Stimulated activated CD4-positive, alpha-beta T cell treated with anti-CD3 and anti-CD28 coated beads, Interleukin-1b, Interleukin-23, amount 100 ng/mL, for 4 hours (primary cell): Measurements from ENCODE around the gene SGTB.
A peak's percentile ranks its signal among the peaks of the same experiment; 100 is the strongest.
"Not testable (repeated sequence)": the region's sequence is repeated elsewhere in the genome, so short reads cannot be mapped to it uniquely, and the experiment has no call there.

Experiments used
- DNase-seq, 2 donors: peaks; one replicate each; pipeline ENCODE4 v3.0.0-alpha.2; 2020; ENCODE audit warnings: low read depth in 2 of 2

The SGTB gene

GRCh38 chr5:65668696-65669095, 53.2 kb downstream of the SGTB start:
- DNase-seq: no peak

- DNase-seq: no peak
Observed at GRCh38 chr5:65663804-65664521, 57.9 kb downstream of the SGTB start.

GRCh38 chr5:65654713-65655112, 67.2 kb downstream of the SGTB start:
- DNase-seq: no peak

GRCh38 chr5:65651144-65651543, 70.8 kb downstream of the SGTB start:
- no peak for DNase-seq

- DNase-seq: no peak
Observed at GRCh38 chr5:65647941-65648340, 74.0 kb downstream of the SGTB start.

- no peak for DNase-seq
Observed at GRCh38 chr5:65646938-65647337, 75.0 kb downstream of the SGTB start.

GRCh38 chr5:65640240-65640639, 81.7 kb downstream of the SGTB start:
- no peak for DNase-seq

GRCh38 chr5:65630981-65631380, 90.9 kb downstream of the SGTB start:
- DNase-seq: no peak

- no peak for DNase-seq
Observed at GRCh38 chr5:65625743-65626142, 96.2 kb downstream of the SGTB start.

GRCh38 chr5:65624571-65625555, 97.0 kb downstream of the SGTB start, which contains the start of the genes SHLD3 and TRAPPC13:
SHLD3 (plus strand) TSS chr5:65625027; CDS start chr5:65629588, 4,561 bp downstream.
TRAPPC13 (plus strand) TSS chr5:65625027; CDS start chr5:65625061, 34 bp downstream.
- peak; percentile 57 to 69 for DNase-seq

GRCh38 chr5:65624025-65624570, 97.8 kb downstream of the SGTB start, which contains the start of gene TRIM23:
TRIM23 (minus strand) TSS chr5:65624333; CDS start chr5:65624274, 59 bp downstream.
- DNase-seq: peak; percentile 78 to 80

- DNase-seq: no peak
Observed at GRCh38 chr5:65623482-65623881, 98.4 kb downstream of the SGTB start.

- not testable (repeated sequence) for DNase-seq
Observed at GRCh38 chr5:65621961-65622360, 99.9 kb downstream of the SGTB start.

- DNase-seq: no peak
Observed at GRCh38 chr5:65620021-65620420, 101.9 kb downstream of the SGTB start.
